K562 (cell line): ENCODE results near the gene CCL8. TPM values are rescaled to one million over a fixed set of nuclear protein-coding genes. Genes with fewer than 3 reads are reported as not detected.

Source experiments
- ATAC-seq: fragments of 200-7000 bp; cut with Tn5 transposase; 3 replicates; pipeline ENCODE4 v1.9.1; 2020; ENCODE audit warnings: moderate library complexity
- BruUV-seq: library from RNA; stranded (reverse); fragments of 400-500 nt; replicated peaks from 2 replicates; lab custom pipeline; 2021; lab: Mats Ljungman, UMichigan
- CTCF ChIA-PET: fragments of 300-600 bp; formaldehyde crosslinking; extraction: SDS; loops from one replicate; lab custom pipeline; 2021; ENCODE audit warnings: low intra/inter-chr PET ratio; lab: Yijun Ruan, JAX
- POLR2A ChIA-PET: fragments of 300-600, 350-650 bp; sonication (Branson Sonifier 250); formaldehyde crosslinking; extraction: SDS; loops from one replicate; lab custom pipeline; 2021; ENCODE audit warnings: antibody characterized with exemption, inconsistent platforms; lab: Yijun Ruan, JAX
- DNase-seq, 4 experiments: peaks; one replicate each; pipeline versions ENCODE4 v3.0.0 to v3.0.0-alpha.2; 2011 to 2018; ENCODE audit warnings: low spot score in 3 of 4, mixed read lengths in 3 of 4; ENCODE audit errors: extremely low read depth in 1 of 4
- FAIRE-seq: peaks from 2 replicates; lab custom pipeline; 2011; peaks lifted over from hg19 to GRCh38; lab: Jason Lieb, UNC
- H2AFZ ChIP-seq: 2 replicates; pipeline ENCODE4 v1.6.0; 2011; ENCODE audit warnings: low read depth, low read length, control low read depth, inconsistent platforms
- H3K27ac ChIP-seq: fragments of 200-600 bp; 3 replicates; pipeline ENCODE4 v1.8.0; 2011; ENCODE audit warnings: low read depth, mild to moderate bottlenecking, control low read depth, inconsistent platforms, low read length, moderate library complexity, mixed read lengths; ENCODE audit errors: extremely low read depth
- H3K27me3 ChIP-seq, 2 experiments: fragments of 300-600 bp in 1 of 2; 2 replicates in 1 of 2; 3 replicates in 1 of 2; pipeline versions ENCODE4 v1.6.0 to v1.8.0; 2011; ENCODE audit warnings: inconsistent platforms in 2 of 2, low read length in 2 of 2, mild to moderate bottlenecking in 1 of 2, mixed read lengths in 1 of 2, moderate library complexity in 1 of 2; ENCODE audit not compliant: control insufficient read depth in 2 of 2, insufficient read depth in 2 of 2
- H3K36me3 ChIP-seq: fragments of 300-600 bp; 3 replicates; pipeline ENCODE4 v1.8.0; 2011; ENCODE audit warnings: mild to moderate bottlenecking, low read length, inconsistent platforms; ENCODE audit not compliant: control insufficient read depth, insufficient read depth
- H3K4me1 ChIP-seq, 2 experiments: fragments of 200-600 bp in 1 of 2; replicated peaks in 1 of 2; 2 replicates in 1 of 2; 3 replicates in 1 of 2; pipeline versions ENCODE4 v1.5.1 to v1.8.0; 2011; ENCODE audit warnings: inconsistent platforms in 2 of 2, low read length in 2 of 2, mild to moderate bottlenecking in 1 of 2, mixed read lengths in 1 of 2, moderate library complexity in 1 of 2; ENCODE audit not compliant: control insufficient read depth in 2 of 2, insufficient read depth in 2 of 2
- H3K4me2 ChIP-seq: 2 replicates; pipeline ENCODE4 v1.6.1; 2011; ENCODE audit warnings: low read length, control low read depth, inconsistent platforms, mixed read lengths; ENCODE audit not compliant: insufficient read depth
- H3K4me3 ChIP-seq: fragments of 200-600 bp; sonication (generic), shearing (Covaris generic); 2 replicates; pipeline ENCODE4 v1.5.1; 2016; ENCODE audit warnings: control low read depth, inconsistent platforms
- H3K79me2 ChIP-seq: fragments of 200-600 bp; 3 replicates; pipeline ENCODE4 v1.8.0; 2011; ENCODE audit warnings: low read length, inconsistent platforms; ENCODE audit not compliant: control insufficient read depth, insufficient read depth
- H3K9ac ChIP-seq, 2 experiments: 2 replicates each; pipeline versions ENCODE4 v1.6.0 to v1.6.1; 2011; ENCODE audit warnings: low read depth in 2 of 2, low read length in 2 of 2, control low read depth in 1 of 2, inconsistent platforms in 1 of 2, mild to moderate bottlenecking in 1 of 2, mixed read lengths in 1 of 2; ENCODE audit not compliant: insufficient read depth in 1 of 2
- H3K9me1 ChIP-seq: one replicate; pipeline ENCODE4 v1.6.0; 2011; ENCODE audit warnings: inconsistent platforms, mild to moderate bottlenecking, low read length, moderate library complexity; ENCODE audit not compliant: control insufficient read depth, insufficient read depth
- H3K9me3 ChIP-seq: replicated peaks from 2 replicates; pipeline ENCODE4 v1.5.1; 2011; ENCODE audit warnings: low read depth, low read length, inconsistent platforms; ENCODE audit not compliant: control insufficient read depth, insufficient read depth
- H4K20me1 ChIP-seq: replicated peaks from 2 replicates; pipeline ENCODE4 v1.6.1; 2011; ENCODE audit warnings: low read length, inconsistent platforms, mixed read lengths; ENCODE audit not compliant: control insufficient read depth, insufficient read depth
- CC2D1A ChIP-seq: fragments of 450-650 bp; IDR thresholded peaks from 2 replicates; pipeline ENCODE4 v1.6.1; 2017; ENCODE audit warnings: mild to moderate bottlenecking
- ESRRA ChIP-seq: fragments of 450-650 bp; IDR thresholded peaks from 2 replicates; pipeline ENCODE4 v1.6.1; 2014; ENCODE audit warnings: low read depth, mild to moderate bottlenecking, moderate library complexity, borderline replicate concordance
- FOS ChIP-seq: IDR thresholded peaks from 3 replicates; pipeline ENCODE4 v1.6.1; 2011; ENCODE audit not compliant: insufficient read length; ENCODE audit errors: extremely low read depth
- HNRNPL ChIP-seq: fragments of 200-400 bp; formaldehyde crosslinking; IDR thresholded peaks from 2 replicates; pipeline ENCODE4 v1.6.1; 2017; ENCODE audit warnings: low read depth, mild to moderate bottlenecking, low read length
- IRF9 ChIP-seq: fragments of 450-650 bp; IDR thresholded peaks from 2 replicates; pipeline ENCODE4 v1.6.1; 2016; ENCODE audit warnings: missing biosample characterization, missing genetic modification characterization
- MYBL2 ChIP-seq, 2 experiments: fragments of 450-650 bp in 1 of 2; sonication (generic) in 1 of 2; formaldehyde crosslinking in 1 of 2; IDR thresholded peaks; 2 replicates each; pipeline versions ENCODE4 v1.6.1 to v1.8.1; 2017 to 2022; ENCODE audit warnings: borderline replicate concordance in 1 of 2, inconsistent platforms in 1 of 2, low read depth in 1 of 2, mild to moderate bottlenecking in 1 of 2, missing genetic modification reagents in 1 of 2, moderate library complexity in 1 of 2
- MYC ChIP-seq, 2 experiments: fragments of 250-450 bp in 1 of 2; sonication (Bioruptor Pico) in 1 of 2; IDR thresholded peaks; 2 replicates each; pipeline versions ENCODE4 v1.5.1 to v1.6.1; 2012 to 2021; ENCODE audit warnings: low read depth in 2 of 2, borderline replicate concordance in 1 of 2, improper control_type of control experiment in 1 of 2, low read length in 1 of 2, mild to moderate bottlenecking in 1 of 2, moderate library complexity in 1 of 2
- POLR3A ChIP-seq: IDR thresholded peaks from 2 replicates; pipeline ENCODE4 v1.6.1; 2011; ENCODE audit warnings: borderline replicate concordance, mild to moderate bottlenecking, moderate library complexity; ENCODE audit not compliant: insufficient read length, insufficient read depth; ENCODE audit errors: extremely low read depth
- SIN3A ChIP-seq, 2 experiments: fragments of 150-350 bp in 1 of 2; IDR thresholded peaks; 2 replicates each; pipeline ENCODE4 v1.6.1; 2011 to 2016; ENCODE audit warnings: borderline replicate concordance in 2 of 2, low read depth in 2 of 2, low read length in 2 of 2, mild to moderate bottlenecking in 2 of 2, moderate library complexity in 2 of 2; ENCODE audit not compliant: control insufficient read depth in 1 of 2
- THAP12 ChIP-seq: fragments of 250-450 bp; sonication (Bioruptor Pico); IDR thresholded peaks from 2 replicates; pipeline ENCODE4 v1.9.0; 2021; ENCODE audit warnings: mild to moderate bottlenecking, inconsistent platforms
- WGBS: fragments of 100-300 bp; shearing (Covaris generic); methylation state at CpG from one replicate; pipeline ENCODE4 v1.1.6; 2016; ENCODE audit warnings: low coverage, mixed read lengths; ENCODE audit not compliant: insufficient coverage; ENCODE audit errors: missing lambda C conversion rate; 5-methylcytosine and 5-hydroxymethylcytosine counted together
- in situ Hi-C: fragments of 300-500 bp; cut with MboI; formaldehyde crosslinking; loops from 4 replicates; pipeline ENCODE4 v1.15.0; 2018; ENCODE audit warnings: inconsistent platforms, mixed read lengths
- intact Hi-C: fragments of 100-400 bp; cut with micrococcal nuclease; formaldehyde crosslinking; loops from 2 replicates; pipeline ENCODE4 v1.14.2; 2022
- polyA plus RNA-seq, 8 experiments: library from polyadenylated mRNA; depleted of rRNA in 4 of 8; stranded (reverse) in 5 of 8; unstranded in 3 of 8; fragments of >200 nt; fragmentation: Nextera tagmentation in 2 of 8; fragmentation: Illumina TruSeq in 1 of 8; extraction: Ambion mirVana in 2 of 8; extraction: Trizol in 1 of 8; gene quantifications; 2 replicates each; pipeline versions ENCODE4 v1.2.1 to v1.2.3, GENCODE V29; 2011 to 2014; ENCODE audit warnings: inconsistent platforms in 1 of 8, missing spikeins in 1 of 8
- total RNA-seq, 7 experiments: library from RNA; depleted of rRNA in 6 of 7; stranded (reverse); fragments of >200 nt in 6 of 7; fragmentation: Illumina TruSeq in 2 of 7; extraction: Trizol in 2 of 7; gene quantifications; 2 replicates each; pipeline versions ENCODE4 v1.2.1 to v1.2.3, GENCODE V29; 2011 to 2021; ENCODE audit warnings: low replicate concordance in 1 of 7
- TF ChIP-seq, protein P1 (sequence below): fragments of 250-450 bp; sonication (Bioruptor Pico); IDR thresholded peaks from 2 replicates; pipeline ENCODE4 v1.4.0; 2020; ENCODE audit warnings: mild to moderate bottlenecking
- TF ChIP-seq, protein P2 (sequence below): fragments of 200-800 bp; sonication (Bioruptor generic); IDR thresholded peaks from 2 replicates; pipeline ENCODE4 v1.6.1; 2017; ENCODE audit warnings: missing genetic modification characterization, missing compliant biosample characterization

The CCL8 gene
- total and polyA plus RNA-seq, 9 of the 15 experiments (the other 6 are each of a cell fraction or from before 2014, with no cell fraction given) = 0.06 TPM; not detected in 8

DNA sequence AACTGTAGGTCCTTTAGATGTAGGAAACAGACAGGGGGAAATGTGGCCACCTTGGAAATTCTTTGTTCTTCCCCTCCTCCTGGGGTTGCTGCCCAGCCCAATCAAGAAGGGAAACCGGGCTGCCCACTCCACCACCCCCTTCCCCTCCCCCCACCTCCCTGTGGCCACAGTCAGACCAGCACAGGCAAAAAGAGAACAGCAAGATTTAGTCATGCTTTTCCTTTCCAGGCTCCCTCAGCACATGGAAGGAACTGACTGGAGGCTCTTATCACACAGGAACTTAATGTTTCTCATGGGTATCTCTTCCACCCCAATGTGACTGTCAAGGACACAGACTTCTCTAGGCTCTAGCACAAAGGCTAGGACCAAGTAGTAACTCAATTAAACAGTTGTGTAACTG lies 46.8 kb downstream of the CCL8 start:
- H3K4me3 ChIP-seq = no peak overlapping the region
- ATAC-seq = no peak
- CTCF ChIA-PET = no interaction called here

More for the DNA sequence above, 46.8 kb downstream of the CCL8 start:
- Histone ChIP-seq H3K36me3 (no peaks in the 10 kb centered on the region), H3K79me2 (no peaks in the 10 kb centered on the region), H3K9ac (no peak overlapping the region), H4K20me1 (no peaks in the 10 kb centered on the region), H2AFZ (no peak overlapping the region), H3K9me3 (no peaks in the 10 kb centered on the region), H3K27ac (no peak overlapping the region), H3K4me2 (no peak overlapping the region), H3K4me1 (no peaks in the 10 kb centered on the region; a peak in 1 of 5 replicates), H3K27me3 (peaks cover 0 to 6% of the 10 kb centered on the region in 2 experiments; a peak in 2 of 5 replicates), H3K9me1 (no peaks in the 10 kb centered on the region)
- FAIRE-seq = no peak
- intact Hi-C loops (no loop called here), in situ Hi-C loops (no loop called here)
- no CpG with 5 or more reads among the region's 1 CpG for WGBS
- BruUV-seq = no TSS peak
- TF ChIP-seq IRF9 (tag) (no peak), SIN3A (IDR thresholded peaks at IDR 0.05; ENCODE audit: borderline replicate concordance in 2 of 2, control insufficient read depth in 1 of 2, low read depth in 2 of 2, low read length in 2 of 2) (no peak), MYBL2 (IDR thresholded peaks at IDR 0.05; ENCODE audit: low read depth) (no peak), MYBL2 (CRISPR knock-in tag; IDR thresholded peaks at IDR 0.05; ENCODE audit: borderline replicate concordance) (no peak), POLR3A (no peak), CC2D1A (no peak), ESRRA (peak; percentile 82; the same call in 1 of the 2 replicates), FOS (no peak), MYC (IDR thresholded peaks at IDR 0.05; ENCODE audit: low read depth, low read length) (0 out of 2 replicates have a peak, but pooled peaks have one; percentile 26), MYC (CRISPR knock-in tag; IDR thresholded peaks at IDR 0.05; ENCODE audit: borderline replicate concordance, low read depth) (no peak), THAP12 (CRISPR knock-in tag) (no peak), HNRNPL (no peak)
- TF ChIP-seq, protein P1, sequence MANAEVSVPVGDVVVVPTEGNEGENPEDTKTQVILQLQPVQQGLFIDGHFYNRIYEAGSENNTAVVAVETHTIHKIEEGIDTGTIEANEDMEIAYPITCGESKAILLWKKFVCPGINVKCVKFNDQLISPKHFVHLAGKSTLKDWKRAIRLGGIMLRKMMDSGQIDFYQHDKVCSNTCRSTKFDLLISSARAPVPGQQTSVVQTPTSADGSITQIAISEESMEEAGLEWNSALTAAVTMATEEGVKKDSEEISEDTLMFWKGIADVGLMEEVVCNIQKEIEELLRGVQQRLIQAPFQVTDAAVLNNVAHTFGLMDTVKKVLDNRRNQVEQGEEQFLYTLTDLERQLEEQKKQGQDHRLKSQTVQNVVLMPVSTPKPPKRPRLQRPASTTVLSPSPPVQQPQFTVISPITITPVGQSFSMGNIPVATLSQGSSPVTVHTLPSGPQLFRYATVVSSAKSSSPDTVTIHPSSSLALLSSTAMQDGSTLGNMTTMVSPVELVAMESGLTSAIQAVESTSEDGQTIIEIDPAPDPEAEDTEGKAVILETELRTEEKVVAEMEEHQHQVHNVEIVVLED (CRISPR knock-in tag) = no peak
- TF ChIP-seq, protein P2, sequence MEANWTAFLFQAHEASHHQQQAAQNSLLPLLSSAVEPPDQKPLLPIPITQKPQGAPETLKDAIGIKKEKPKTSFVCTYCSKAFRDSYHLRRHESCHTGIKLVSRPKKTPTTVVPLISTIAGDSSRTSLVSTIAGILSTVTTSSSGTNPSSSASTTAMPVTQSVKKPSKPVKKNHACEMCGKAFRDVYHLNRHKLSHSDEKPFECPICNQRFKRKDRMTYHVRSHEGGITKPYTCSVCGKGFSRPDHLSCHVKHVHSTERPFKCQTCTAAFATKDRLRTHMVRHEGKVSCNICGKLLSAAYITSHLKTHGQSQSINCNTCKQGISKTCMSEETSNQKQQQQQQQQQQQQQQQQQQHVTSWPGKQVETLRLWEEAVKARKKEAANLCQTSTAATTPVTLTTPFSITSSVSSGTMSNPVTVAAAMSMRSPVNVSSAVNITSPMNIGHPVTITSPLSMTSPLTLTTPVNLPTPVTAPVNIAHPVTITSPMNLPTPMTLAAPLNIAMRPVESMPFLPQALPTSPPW (CRISPR knock-in tag) = 0 out of 2 replicates have a peak, but pooled peaks have one; percentile 26
- POLR2A ChIA-PET = no interaction called here
- no peak for DNase-seq
